GM23338 (cell line): Measurements from ENCODE around the gene KDM4C. TPM values are rescaled to one million over a fixed set of nuclear protein-coding genes. Genes with fewer than 3 reads are reported as not detected.

ENCODE experiments used
- ATAC-seq: fragments of 200-7000 bp; cut with Tn5 transposase; 3 replicates; pipeline ENCODE4 v1.9.1; 2020
- DNase-seq: peaks from one replicate; pipeline ENCODE4 v3.0.0-alpha.2; 2015; ENCODE audit warnings: low spot score
- H2AFZ ChIP-seq: fragments of 200-600 bp; sonication (generic); 2 replicates; pipeline ENCODE4 v1.8.0; 2016; ENCODE audit warnings: antibody characterized with exemption, mild to moderate bottlenecking, moderate library complexity
- H3F3A ChIP-seq: fragments of 200-600 bp; sonication (generic); replicated peaks from 2 replicates; pipeline ENCODE4 v1.8.0; 2017; ENCODE audit warnings: antibody characterized with exemption, mixed run types, low read depth
- H3K27ac ChIP-seq: fragments of 200-600 bp; sonication (generic); 2 replicates; pipeline ENCODE4 v1.6.1; 2016; ENCODE audit warnings: low read depth
- H3K27me3 ChIP-seq: fragments of 200-600 bp; sonication (generic); 2 replicates; pipeline ENCODE4 v1.8.0; 2016; ENCODE audit warnings: mild to moderate bottlenecking, mixed run types, moderate library complexity; ENCODE audit not compliant: insufficient read depth
- H3K36me3 ChIP-seq: fragments of 200-600 bp; sonication (generic); 2 replicates; pipeline ENCODE4 v1.8.0; 2016; ENCODE audit warnings: mild to moderate bottlenecking; ENCODE audit not compliant: insufficient read depth
- H3K4me1 ChIP-seq: fragments of 200-600 bp; sonication (generic); 2 replicates; pipeline ENCODE4 v1.8.0; 2016; ENCODE audit warnings: mild to moderate bottlenecking, moderate library complexity; ENCODE audit not compliant: insufficient read depth
- H3K4me2 ChIP-seq: fragments of 200-600 bp; sonication (generic); 2 replicates; pipeline ENCODE4 v1.7.1; 2017; ENCODE audit warnings: mixed run types
- H3K4me3 ChIP-seq: fragments of 200-600 bp; sonication (generic); 2 replicates; pipeline ENCODE4 v1.6.1; 2016; ENCODE audit warnings: mixed run types
- H3K79me2 ChIP-seq: fragments of 200-600 bp; sonication (generic); replicated peaks from 2 replicates; pipeline ENCODE4 v1.8.0; 2017; ENCODE audit warnings: mild to moderate bottlenecking; ENCODE audit not compliant: insufficient read depth
- H3K9me2 ChIP-seq: fragments of 200-600 bp; sonication (generic); 2 replicates; pipeline ENCODE4 v1.8.0; 2017; ENCODE audit not compliant: insufficient read depth
- H4K20me1 ChIP-seq: fragments of 200-600 bp; sonication (generic); replicated peaks from 2 replicates; pipeline ENCODE4 v1.8.0; 2017; ENCODE audit warnings: mild to moderate bottlenecking; ENCODE audit not compliant: insufficient read depth
- H3K27ac Mint-ChIP-seq: 2 replicates; pipeline ENCODE4 v1.8.0; 2020; ENCODE audit warnings: inconsistent platforms, mild to moderate bottlenecking, moderate library complexity, mixed read lengths
- H3K27me3 Mint-ChIP-seq: 3 replicates; pipeline ENCODE4 v1.8.0; 2022; ENCODE audit warnings: low read depth, mild to moderate bottlenecking, moderate library complexity, mixed read lengths, inconsistent platforms; ENCODE audit not compliant: insufficient read depth, poor library complexity
- H3K36me3 Mint-ChIP-seq: 3 replicates; pipeline ENCODE4 v1.8.0; 2021; ENCODE audit warnings: low read depth, mild to moderate bottlenecking, inconsistent platforms, moderate library complexity, mixed read lengths
- H3K4me1 Mint-ChIP-seq: 3 replicates; pipeline ENCODE4 v1.8.0; 2020; ENCODE audit warnings: mild to moderate bottlenecking, inconsistent platforms, mixed read lengths
- H3K4me3 Mint-ChIP-seq: 3 replicates; pipeline ENCODE4 v1.8.0; 2021; ENCODE audit warnings: moderate library complexity, mild to moderate bottlenecking, inconsistent platforms, mixed read lengths
- H3K9me3 Mint-ChIP-seq: 3 replicates; pipeline ENCODE4 v1.8.0; 2020; ENCODE audit warnings: moderate library complexity, mild to moderate bottlenecking, inconsistent platforms, mixed read lengths
- CREB1 ChIP-seq: fragments of 250-450 bp; sonication (Bioruptor Pico); IDR thresholded peaks from 2 replicates; pipeline ENCODE4 v1.5.0; 2020; ENCODE audit warnings: low read depth, mild to moderate bottlenecking, moderate library complexity
- CTCF ChIP-seq, 2 experiments: fragments of 200-600 bp in 1 of 2; sonication (generic) in 1 of 2; conservative IDR thresholded peaks; 2 replicates each; pipeline versions ENCODE4 v1.5.1 to v1.6.1; 2016 to 2017; ENCODE audit warnings: antibody characterized with exemption in 2 of 2, low read depth in 2 of 2, mild to moderate bottlenecking in 2 of 2, moderate library complexity in 1 of 2
- EZH2 ChIP-seq: fragments of 200-600 bp; sonication (generic); IDR thresholded peaks from one replicate; pipeline ENCODE4 v1.8.0; 2017; ENCODE audit warnings: antibody characterized with exemption, mild to moderate bottlenecking, low read depth; ENCODE audit not compliant: unreplicated experiment
- EZH2phosphoT487 ChIP-seq: fragments of 200-600 bp; sonication (generic); IDR thresholded peaks from one replicate; pipeline ENCODE4 v1.8.1; 2018; ENCODE audit warnings: antibody characterized with exemption; ENCODE audit not compliant: unreplicated experiment
- JUNB ChIP-seq: IDR thresholded peaks from one replicate; pipeline ENCODE4 v1.6.1; 2016; ENCODE audit warnings: antibody characterized with exemption; ENCODE audit not compliant: unreplicated experiment
- NANOG ChIP-seq: IDR thresholded peaks from 2 replicates; pipeline ENCODE4 v1.6.1; 2016; ENCODE audit warnings: antibody characterized with exemption, borderline replicate concordance
- POLR2AphosphoS5 ChIP-seq: IDR thresholded peaks from 2 replicates; pipeline ENCODE4 v1.6.1; 2016; ENCODE audit warnings: antibody characterized with exemption, low read depth
- REST ChIP-seq: IDR thresholded peaks from one replicate; pipeline ENCODE4 v1.6.1; 2018; ENCODE audit warnings: antibody characterized with exemption; ENCODE audit not compliant: unreplicated experiment
- STAT1 ChIP-seq: IDR thresholded peaks from one replicate; pipeline ENCODE4 v1.6.1; 2016; ENCODE audit warnings: antibody characterized with exemption; ENCODE audit not compliant: unreplicated experiment
- ZNF114 ChIP-seq: fragments of 250-450 bp; sonication (Bioruptor Pico); IDR thresholded peaks from 2 replicates; pipeline ENCODE4 v1.5.0; 2020; ENCODE audit warnings: mild to moderate bottlenecking, moderate library complexity
- ZNF331 ChIP-seq: fragments of 250-450 bp; sonication (Bioruptor Pico); IDR thresholded peaks from 2 replicates; pipeline ENCODE4 v1.5.0; 2020; ENCODE audit warnings: low read depth, mild to moderate bottlenecking, moderate library complexity
- polyA plus RNA-seq: library from polyadenylated mRNA; unstranded; fragments of >200 nt; fragmentation: Nextera tagmentation; extraction: Ambion mirVana; gene quantifications from 2 replicates; pipeline ENCODE4 v1.2.1, GENCODE V29; 2016
- total RNA-seq: library from RNA; depleted of rRNA; stranded (reverse); fragments of >200 nt; shearing (Covaris generic); gene quantifications from 2 replicates; pipeline ENCODE4 v1.2.3, GENCODE V29; 2014
- TF ChIP-seq, protein P1 (sequence below): IDR thresholded peaks from 2 replicates; pipeline ENCODE4 v1.6.1; 2016; ENCODE audit warnings: antibody characterized with exemption
- TF ChIP-seq, protein P2 (sequence below): fragments of 250-450 bp; sonication (Bioruptor Pico); IDR thresholded peaks from 2 replicates; pipeline ENCODE4 v1.5.0; 2020; ENCODE audit warnings: mild to moderate bottlenecking, moderate library complexity

KDM4C gene
- total and polyA plus RNA-seq, 2 experiments from 2014 or later, result 12.0 to 43.8 TPM

GRCh38 chr9:7056254-7056653, 298.5 kb downstream of the KDM4C start:
- Histone ChIP-seq H3K27ac (no peak overlapping the region), H3K4me3 (no peak overlapping the region), H3K27me3 (no peaks in the 10 kb centered on the region), H3K9me2 (no peaks in the 10 kb centered on the region), H4K20me1 (no peaks in the 10 kb centered on the region), H2AFZ (no peak overlapping the region), H3K4me1 (peaks cover 24% of the 10 kb centered on the region), H3K4me2 (no peak overlapping the region), H3F3A (no peaks in the 10 kb centered on the region), H3K79me2 (no peaks in the 10 kb centered on the region), H3K36me3 (no peaks in the 10 kb centered on the region)
- H3K36me3 Mint-ChIP-seq, result no peaks in the 10 kb centered on the region
- TF ChIP-seq POLR2AphosphoS5, result no peak
- no peak for TF ChIP-seq ZNF331
- TF ChIP-seq, protein P1, sequence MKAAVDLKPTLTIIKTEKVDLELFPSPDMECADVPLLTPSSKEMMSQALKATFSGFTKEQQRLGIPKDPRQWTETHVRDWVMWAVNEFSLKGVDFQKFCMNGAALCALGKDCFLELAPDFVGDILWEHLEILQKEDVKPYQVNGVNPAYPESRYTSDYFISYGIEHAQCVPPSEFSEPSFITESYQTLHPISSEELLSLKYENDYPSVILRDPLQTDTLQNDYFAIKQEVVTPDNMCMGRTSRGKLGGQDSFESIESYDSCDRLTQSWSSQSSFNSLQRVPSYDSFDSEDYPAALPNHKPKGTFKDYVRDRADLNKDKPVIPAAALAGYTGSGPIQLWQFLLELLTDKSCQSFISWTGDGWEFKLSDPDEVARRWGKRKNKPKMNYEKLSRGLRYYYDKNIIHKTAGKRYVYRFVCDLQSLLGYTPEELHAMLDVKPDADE, result no peak
- no peak for TF ChIP-seq EZH2
- no peak for TF ChIP-seq JUNB
- TF ChIP-seq REST, result no peak
- TF ChIP-seq NANOG, result no peak
- no peak for TF ChIP-seq ZNF114 (CRISPR knock-in tag)
- no peak for TF ChIP-seq STAT1
- TF ChIP-seq CTCF (conservative IDR thresholded peaks at IDR 0.05; ENCODE audit: low read depth in 2 of 2), result no peak
- no peak for TF ChIP-seq CREB1 (CRISPR knock-in tag)
- TF ChIP-seq EZH2phosphoT487, result no peak
- TF ChIP-seq, protein P2, sequence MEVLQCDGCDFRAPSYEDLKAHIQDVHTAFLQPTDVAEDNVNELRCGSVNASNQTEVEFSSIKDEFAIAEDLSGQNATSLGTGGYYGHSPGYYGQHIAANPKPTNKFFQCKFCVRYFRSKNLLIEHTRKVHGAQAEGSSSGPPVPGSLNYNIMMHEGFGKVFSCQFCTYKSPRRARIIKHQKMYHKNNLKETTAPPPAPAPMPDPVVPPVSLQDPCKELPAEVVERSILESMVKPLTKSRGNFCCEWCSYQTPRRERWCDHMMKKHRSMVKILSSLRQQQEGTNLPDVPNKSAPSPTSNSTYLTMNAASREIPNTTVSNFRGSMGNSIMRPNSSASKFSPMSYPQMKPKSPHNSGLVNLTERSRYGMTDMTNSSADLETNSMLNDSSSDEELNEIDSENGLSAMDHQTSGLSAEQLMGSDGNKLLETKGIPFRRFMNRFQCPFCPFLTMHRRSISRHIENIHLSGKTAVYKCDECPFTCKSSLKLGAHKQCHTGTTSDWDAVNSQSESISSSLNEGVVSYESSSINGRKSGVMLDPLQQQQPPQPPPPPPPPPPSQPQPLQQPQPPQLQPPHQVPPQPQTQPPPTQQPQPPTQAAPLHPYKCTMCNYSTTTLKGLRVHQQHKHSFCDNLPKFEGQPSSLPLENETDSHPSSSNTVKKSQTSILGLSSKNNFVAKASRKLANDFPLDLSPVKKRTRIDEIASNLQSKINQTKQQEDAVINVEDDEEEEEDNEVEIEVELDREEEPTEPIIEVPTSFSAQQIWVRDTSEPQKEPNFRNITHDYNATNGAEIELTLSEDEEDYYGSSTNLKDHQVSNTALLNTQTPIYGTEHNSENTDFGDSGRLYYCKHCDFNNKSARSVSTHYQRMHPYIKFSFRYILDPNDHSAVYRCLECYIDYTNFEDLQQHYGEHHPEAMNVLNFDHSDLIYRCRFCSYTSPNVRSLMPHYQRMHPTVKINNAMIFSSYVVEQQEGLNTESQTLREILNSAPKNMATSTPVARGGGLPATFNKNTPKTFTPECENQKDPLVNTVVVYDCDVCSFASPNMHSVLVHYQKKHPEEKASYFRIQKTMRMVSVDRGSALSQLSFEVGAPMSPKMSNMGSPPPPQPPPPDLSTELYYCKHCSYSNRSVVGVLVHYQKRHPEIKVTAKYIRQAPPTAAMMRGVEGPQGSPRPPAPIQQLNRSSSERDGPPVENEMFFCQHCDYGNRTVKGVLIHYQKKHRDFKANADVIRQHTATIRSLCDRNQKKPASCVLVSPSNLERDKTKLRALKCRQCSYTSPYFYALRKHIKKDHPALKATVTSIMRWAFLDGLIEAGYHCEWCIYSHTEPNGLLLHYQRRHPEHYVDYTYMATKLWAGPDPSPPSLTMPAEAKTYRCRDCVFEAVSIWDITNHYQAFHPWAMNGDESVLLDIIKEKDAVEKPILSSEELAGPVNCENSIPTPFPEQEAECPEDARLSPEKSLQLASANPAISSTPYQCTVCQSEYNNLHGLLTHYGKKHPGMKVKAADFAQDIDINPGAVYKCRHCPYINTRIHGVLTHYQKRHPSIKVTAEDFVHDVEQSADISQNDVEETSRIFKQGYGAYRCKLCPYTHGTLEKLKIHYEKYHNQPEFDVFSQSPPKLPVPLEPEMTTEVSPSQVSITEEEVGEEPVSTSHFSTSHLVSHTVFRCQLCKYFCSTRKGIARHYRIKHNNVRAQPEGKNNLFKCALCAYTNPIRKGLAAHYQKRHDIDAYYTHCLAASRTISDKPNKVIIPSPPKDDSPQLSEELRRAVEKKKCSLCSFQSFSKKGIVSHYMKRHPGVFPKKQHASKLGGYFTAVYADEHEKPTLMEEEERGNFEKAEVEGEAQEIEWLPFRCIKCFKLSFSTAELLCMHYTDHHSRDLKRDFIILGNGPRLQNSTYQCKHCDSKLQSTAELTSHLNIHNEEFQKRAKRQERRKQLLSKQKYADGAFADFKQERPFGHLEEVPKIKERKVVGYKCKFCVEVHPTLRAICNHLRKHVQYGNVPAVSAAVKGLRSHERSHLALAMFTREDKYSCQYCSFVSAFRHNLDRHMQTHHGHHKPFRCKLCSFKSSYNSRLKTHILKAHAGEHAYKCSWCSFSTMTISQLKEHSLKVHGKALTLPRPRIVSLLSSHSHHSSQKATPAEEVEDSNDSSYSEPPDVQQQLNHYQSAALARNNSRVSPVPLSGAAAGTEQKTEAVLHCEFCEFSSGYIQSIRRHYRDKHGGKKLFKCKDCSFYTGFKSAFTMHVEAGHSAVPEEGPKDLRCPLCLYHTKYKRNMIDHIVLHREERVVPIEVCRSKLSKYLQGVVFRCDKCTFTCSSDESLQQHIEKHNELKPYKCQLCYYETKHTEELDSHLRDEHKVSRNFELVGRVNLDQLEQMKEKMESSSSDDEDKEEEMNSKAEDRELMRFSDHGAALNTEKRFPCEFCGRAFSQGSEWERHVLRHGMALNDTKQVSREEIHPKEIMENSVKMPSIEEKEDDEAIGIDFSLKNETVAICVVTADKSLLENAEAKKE (CRISPR knock-in tag), result no peak
- H3K27me3 Mint-ChIP-seq, result no peaks in the 10 kb centered on the region
- peaks cover 30% of the 10 kb centered on the region for H3K4me1 Mint-ChIP-seq
- ATAC-seq, result no peak
- H3K4me3 Mint-ChIP-seq, result no peak overlapping the region
- no peak overlapping the region for H3K27ac Mint-ChIP-seq
- no peaks in the 10 kb centered on the region for H3K9me3 Mint-ChIP-seq
- no peak for DNase-seq
